ENCODE measurements around the gene DEPDC5. TPM values are rescaled to one million over a fixed set of nuclear protein-coding genes. Genes with fewer than 3 reads are reported as not detected.

The DEPDC5 gene
- total and polyA plus RNA-seq, 10 of the 15 experiments (the other 5 are each of a cell fraction or from before 2014, with no cell fraction given) = 3.0 to 38.9 (median 22.8) TPM

- Histone ChIP-seq H3K9ac (ENCODE audit: control insufficient read depth, insufficient read depth, low read length) (no peak overlapping the region), H3K4me2 (ENCODE audit: control insufficient read depth, insufficient read depth) (no peak overlapping the region), H3K9me3 (replicated peaks; ENCODE audit: control insufficient read depth, insufficient read depth, low read length) (no peaks in the 10 kb centered on the region), H3K4me3 (no peak overlapping the region), H3K4me1 (ENCODE audit: control insufficient read depth, insufficient read depth, low read length) (0 out of 2 replicates have a peak, but pooled peaks cover 4% of the 10 kb centered on the region), H3K27me3 (replicated peaks in 1 of 2; ENCODE audit: control insufficient read depth in 2 of 2, insufficient read depth in 2 of 2, low read length in 1 of 2) (no peaks in the 10 kb centered on the region), H3K36me3 (ENCODE audit: control insufficient read depth in 2 of 2, insufficient read depth in 2 of 2, low read length in 1 of 2) (peaks cover 6 to 18% of the 10 kb centered on the region in 2 experiments), H4K20me1 (ENCODE audit: control insufficient read depth, insufficient read depth) (no peaks in the 10 kb centered on the region), H2AFZ (ENCODE audit: control insufficient read depth, low read depth, low read length) (no peak overlapping the region), H3K79me2 (ENCODE audit: control insufficient read depth, insufficient read depth, low read length) (peaks cover 27% of the 10 kb centered on the region), H3K27ac (ENCODE audit: control insufficient read depth, insufficient read depth) (no peak overlapping the region)
- 95% methylated on average over 12 of the region's 12 CpGs for WGBS (ENCODE audit: insufficient coverage, insufficient replicate concordance, low lambda C conversion rate, missing lambda C conversion rate)
- intact Hi-C loops (cut with micrococcal nuclease; ENCODE audit: unreplicated experiment) (no loop called here), in situ Hi-C loops (cut with MboI) (no loop called here)
- DNase-seq (ENCODE audit: low read depth, low spot score) (no peak), ATAC-seq (no peak), FAIRE-seq (no peak)
- TF ChIP-seq CHD4 (IDR thresholded peaks at IDR 0.05) (no peak), CREB1 (IDR thresholded peaks at IDR 0.05; ENCODE audit: low read depth) (no peak), BMI1 (IDR thresholded peaks at IDR 0.05; ENCODE audit: borderline replicate concordance) (no peak), ZBTB40 (IDR thresholded peaks at IDR 0.05; ENCODE audit: borderline replicate concordance) (no peak), ZNF217 (IDR thresholded peaks at IDR 0.05) (no peak), MYB (IDR thresholded peaks at IDR 0.05; ENCODE audit: borderline replicate concordance, low read depth, low read length) (no peak), NR2C2 (IDR thresholded peaks at IDR 0.05; ENCODE audit: borderline replicate concordance, control insufficient read depth, insufficient read length, low read depth) (no peak), CREM (IDR thresholded peaks at IDR 0.05; ENCODE audit: low read depth) (no peak), FOS (IDR thresholded peaks at IDR 0.05; ENCODE audit: borderline replicate concordance, extremely low read depth, insufficient read length) (no peak), KAT2A (conservative IDR thresholded peaks at IDR 0.05; ENCODE audit: control insufficient read depth, low read depth, low read length) (no peak), IRF3 (IDR thresholded peaks at IDR 0.05) (no peak), CBX3 (IDR thresholded peaks at IDR 0.05; ENCODE audit: borderline replicate concordance, low read depth) (no peak), SKIL (IDR thresholded peaks at IDR 0.05; ENCODE audit: low read depth, poor library complexity, severe bottlenecking) (no peak), ATF2 (IDR thresholded peaks at IDR 0.05; ENCODE audit: low read length) (no peak)
- TF ChIP-seq, protein P1, sequence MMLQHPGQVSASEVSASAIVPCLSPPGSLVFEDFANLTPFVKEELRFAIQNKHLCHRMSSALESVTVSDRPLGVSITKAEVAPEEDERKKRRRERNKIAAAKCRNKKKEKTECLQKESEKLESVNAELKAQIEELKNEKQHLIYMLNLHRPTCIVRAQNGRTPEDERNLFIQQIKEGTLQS (IDR thresholded peaks at IDR 0.05; ENCODE audit: borderline replicate concordance, extremely low read depth, low read depth, low read length) = no peak
- POLR2A ChIA-PET = no interaction called here
- SMC1A ChIA-PET (ENCODE audit: uncharacterized antibody, unreplicated experiment) = no interaction called here
- RAD21 ChIA-PET (ENCODE audit: unreplicated experiment) = no interaction called here
- CTCF ChIA-PET = interaction anchor here (1.1 to 2.3 kb wide), 3 partner anchors 13 to 294 kb away, joined by 3 to 11 read pairs (median 4); partner anchors contain the start of gene PISD
- BruUV-seq (replicated peaks) = TSS peak; percentile 51
These were observed 202.5 kb downstream of the DEPDC5 start for GRCh38 chr22:31956360-31956759.
